Rectal smooth muscle tissue (tissue), 1 donor: Measurements from ENCODE around the gene PPP3CA.

Source experiments
- H3K27ac ChIP-seq: one replicate; pipeline ENCODE4 v1.7.0; 2013; ENCODE audit warnings: low read depth, low read length, inconsistent platforms
- H3K27me3 ChIP-seq: one replicate; pipeline ENCODE4 v1.7.0; 2013; ENCODE audit warnings: low read length; ENCODE audit not compliant: control insufficient read depth, insufficient read depth
- H3K36me3 ChIP-seq: one replicate; pipeline ENCODE4 v1.7.0; 2013; ENCODE audit warnings: low read length; ENCODE audit not compliant: control insufficient read depth, insufficient read depth
- H3K4me1 ChIP-seq: one replicate; pipeline ENCODE4 v1.7.0; 2013; ENCODE audit warnings: low read length; ENCODE audit not compliant: control insufficient read depth, insufficient read depth
- H3K4me3 ChIP-seq: one replicate; pipeline ENCODE4 v1.7.0; 2013; ENCODE audit warnings: low read length
- H3K9ac ChIP-seq: one replicate; pipeline ENCODE4 v1.7.0; 2013; ENCODE audit warnings: low read length

PPP3CA gene

GRCh38 chr4:101282076-101282844 is 65.1 kb downstream of the PPP3CA start:
- H3K9ac ChIP-seq = no peak overlapping the region
- no peak overlapping the region for H3K27ac ChIP-seq
- H3K36me3 ChIP-seq = no peaks in the 10 kb centered on the region
- H3K4me1 ChIP-seq = peaks cover 5% of the 10 kb centered on the region
- no peak overlapping the region for H3K4me3 ChIP-seq
- no peaks in the 10 kb centered on the region for H3K27me3 ChIP-seq

GRCh38 chr4:101280866-101281600 is 66.3 kb downstream of the PPP3CA start:
- peaks cover 5% of the 10 kb centered on the region for H3K4me1 ChIP-seq

GRCh38 chr4:101279377-101279871 is 67.9 kb downstream of the PPP3CA start:
- Histone ChIP-seq H3K27ac (no peak overlapping the region), H3K4me3 (no peak overlapping the region), H3K4me1 (no peaks in the 10 kb centered on the region), H3K27me3 (no peaks in the 10 kb centered on the region), H3K9ac (no peak overlapping the region), H3K36me3 (no peaks in the 10 kb centered on the region)

More at GRCh38 chr4:101280866-101281600, 66.3 kb downstream of the PPP3CA start:
- Histone ChIP-seq H3K27me3 (no peaks in the 10 kb centered on the region), H3K9ac (no peak overlapping the region), H3K36me3 (no peaks in the 10 kb centered on the region), H3K4me3 (no peak overlapping the region), H3K27ac (no peak overlapping the region)

GRCh38 chr4:101277671-101278070 is 69.7 kb downstream of the PPP3CA start:
- Histone ChIP-seq H3K4me3 (no peak overlapping the region), H3K36me3 (no peaks in the 10 kb centered on the region), H3K27me3 (no peaks in the 10 kb centered on the region), H3K9ac (no peak overlapping the region), H3K27ac (no peak overlapping the region), H3K4me1 (no peaks in the 10 kb centered on the region)

GRCh38 chr4:101276661-101277060 is 70.7 kb downstream of the PPP3CA start:
- Histone ChIP-seq H3K27ac (no peak overlapping the region), H3K36me3 (no peaks in the 10 kb centered on the region), H3K27me3 (no peaks in the 10 kb centered on the region), H3K4me3 (no peak overlapping the region), H3K9ac (no peak overlapping the region), H3K4me1 (no peaks in the 10 kb centered on the region)

GRCh38 chr4:101274888-101275752 is 72.2 kb downstream of the PPP3CA start:
- H3K9ac ChIP-seq = no peak overlapping the region
- H3K36me3 ChIP-seq = no peaks in the 10 kb centered on the region
- no peak overlapping the region for H3K27ac ChIP-seq
- no peak overlapping the region for H3K4me3 ChIP-seq
- H3K4me1 ChIP-seq = no peaks in the 10 kb centered on the region
- no peaks in the 10 kb centered on the region for H3K27me3 ChIP-seq

GRCh38 chr4:101271516-101271915 is 75.8 kb downstream of the PPP3CA start:
- Histone ChIP-seq H3K4me1 (no peaks in the 10 kb centered on the region), H3K9ac (no peak overlapping the region), H3K36me3 (no peaks in the 10 kb centered on the region)

GRCh38 chr4:101269682-101270081 is 77.6 kb downstream of the PPP3CA start:
- H3K9ac ChIP-seq = no peak overlapping the region
- no peak overlapping the region for H3K4me3 ChIP-seq
- H3K4me1 ChIP-seq = no peaks in the 10 kb centered on the region
- H3K27me3 ChIP-seq = no peaks in the 10 kb centered on the region
- no peak overlapping the region for H3K27ac ChIP-seq
- H3K36me3 ChIP-seq = no peaks in the 10 kb centered on the region

More at GRCh38 chr4:101271516-101271915, 75.8 kb downstream of the PPP3CA start:
- no peak overlapping the region for H3K27ac ChIP-seq
- no peaks in the 10 kb centered on the region for H3K27me3 ChIP-seq
- no peak overlapping the region for H3K4me3 ChIP-seq

GRCh38 chr4:101265816-101266172 is 81.5 kb downstream of the PPP3CA start:
- H3K9ac ChIP-seq = no peak overlapping the region
- no peak overlapping the region for H3K27ac ChIP-seq
- H3K4me3 ChIP-seq = no peak overlapping the region
- H3K4me1 ChIP-seq = no peaks in the 10 kb centered on the region
- H3K36me3 ChIP-seq = no peaks in the 10 kb centered on the region
- H3K27me3 ChIP-seq = no peaks in the 10 kb centered on the region

GRCh38 chr4:101264993-101265815 is 82.1 kb downstream of the PPP3CA start:
- Histone ChIP-seq H3K4me1 (peaks cover 4% of the 10 kb centered on the region), H3K27me3 (no peaks in the 10 kb centered on the region), H3K9ac (no peak overlapping the region), H3K36me3 (no peaks in the 10 kb centered on the region), H3K4me3 (no peak overlapping the region), H3K27ac (no peak overlapping the region)

- no peak overlapping the region for H3K9ac ChIP-seq
- H3K4me1 ChIP-seq = peaks cover 6% of the 10 kb centered on the region
- H3K36me3 ChIP-seq = no peaks in the 10 kb centered on the region
- no peaks in the 10 kb centered on the region for H3K27me3 ChIP-seq
- no peak overlapping the region for H3K27ac ChIP-seq
- H3K4me3 ChIP-seq = no peak overlapping the region
These were observed 82.8 kb downstream of the PPP3CA start for GRCh38 chr4:101264512-101264911.
